Jurkat, Clone E6-1 (cell line): ENCODE results near the gene PRKAB1.
"Not testable (repeated sequence)": the region's sequence is repeated elsewhere in the genome, so short reads cannot be mapped to it uniquely, and the experiment has no call there.

Experiments used
- DNase-seq: peaks from one replicate; pipeline ENCODE4 v3.0.0-alpha.2; 2011; ENCODE audit warnings: low read depth, low spot score
- H3K4me3 ChIP-seq: 2 replicates; pipeline ENCODE4 v1.5.1; 2011; ENCODE audit warnings: mild to moderate bottlenecking, low read length, control low read depth, moderate library complexity

The PRKAB1 gene

GRCh38 chr12:119700078-119700477 lies 32.1 kb downstream of the PRKAB1 start:
- no peak for DNase-seq
- no peak overlapping the region for H3K4me3 ChIP-seq

DNA sequence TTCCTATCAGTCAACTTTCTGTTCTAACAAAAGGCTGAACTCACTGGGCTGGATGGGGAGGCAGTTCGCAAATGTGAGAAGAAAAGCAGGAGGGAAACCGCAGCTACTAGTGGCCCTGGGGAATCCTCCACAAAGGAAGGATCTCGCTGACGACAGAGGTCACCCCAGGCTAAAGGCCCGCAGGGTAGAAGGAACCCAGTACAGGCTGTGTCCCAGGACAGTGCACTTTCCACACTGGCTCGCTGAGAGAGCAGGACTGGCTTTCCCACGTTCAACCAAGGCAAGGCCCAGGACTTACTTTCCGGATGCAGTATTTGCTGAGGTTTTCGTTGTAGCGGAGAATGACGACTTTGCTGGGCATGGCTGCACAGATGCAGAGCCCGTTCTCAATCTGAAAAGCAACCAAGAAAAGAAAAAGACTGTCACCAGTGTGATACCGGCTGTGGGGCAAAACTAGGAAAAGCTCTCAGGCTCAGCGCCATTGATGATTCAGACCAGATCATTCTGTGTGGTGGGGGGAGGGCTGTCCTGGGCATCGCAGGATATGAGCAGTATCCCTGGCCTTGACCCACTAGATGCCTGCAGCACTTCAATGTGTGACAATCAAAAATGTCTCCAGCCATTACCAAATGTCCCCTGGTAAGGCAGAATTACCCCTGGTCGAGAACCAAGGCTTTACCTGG lies 36.3 kb downstream of the PRKAB1 start:
- H3K4me3 ChIP-seq, result no peak overlapping the region
- DNase-seq, result no peak

GRCh38 chr12:119705182-119705581 lies 37.2 kb downstream of the PRKAB1 start:
- no peak for DNase-seq
- no peak overlapping the region for H3K4me3 ChIP-seq

GRCh38 chr12:119706427-119706826 lies 38.5 kb downstream of the PRKAB1 start:
- DNase-seq, H3K4me3 ChIP-seq: not testable (repeated sequence)

DNA sequence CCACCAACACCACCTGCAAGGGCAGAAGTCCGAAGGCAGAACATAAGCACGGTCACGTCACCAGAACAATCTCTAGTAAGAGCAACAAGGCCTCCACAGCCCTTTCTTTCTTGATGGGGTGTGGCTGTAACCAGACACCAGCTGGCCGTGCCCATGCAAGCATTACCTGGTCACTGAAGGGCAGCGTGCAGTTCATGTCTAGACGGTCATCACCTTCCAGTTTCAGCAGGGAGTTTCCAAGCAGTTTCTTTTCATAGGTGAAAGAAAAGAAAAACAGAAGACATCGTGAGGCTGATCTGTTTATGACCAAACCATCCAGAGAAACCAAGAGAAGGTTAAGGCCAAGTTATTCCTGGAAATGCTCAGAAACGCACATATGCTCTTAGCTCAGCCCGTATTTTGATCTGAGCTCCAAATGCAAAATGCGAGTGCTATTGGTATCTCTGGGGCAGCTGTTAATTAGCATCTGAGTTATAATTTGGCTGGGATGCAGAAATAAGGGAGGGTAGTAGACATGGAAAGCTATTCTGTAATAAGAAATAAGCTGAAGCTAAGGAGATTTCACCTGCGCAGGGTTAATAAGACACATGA lies 42.5 kb downstream of the PRKAB1 start:
- DNase-seq, result no peak
- H3K4me3 ChIP-seq, result no peak overlapping the region

DNA sequence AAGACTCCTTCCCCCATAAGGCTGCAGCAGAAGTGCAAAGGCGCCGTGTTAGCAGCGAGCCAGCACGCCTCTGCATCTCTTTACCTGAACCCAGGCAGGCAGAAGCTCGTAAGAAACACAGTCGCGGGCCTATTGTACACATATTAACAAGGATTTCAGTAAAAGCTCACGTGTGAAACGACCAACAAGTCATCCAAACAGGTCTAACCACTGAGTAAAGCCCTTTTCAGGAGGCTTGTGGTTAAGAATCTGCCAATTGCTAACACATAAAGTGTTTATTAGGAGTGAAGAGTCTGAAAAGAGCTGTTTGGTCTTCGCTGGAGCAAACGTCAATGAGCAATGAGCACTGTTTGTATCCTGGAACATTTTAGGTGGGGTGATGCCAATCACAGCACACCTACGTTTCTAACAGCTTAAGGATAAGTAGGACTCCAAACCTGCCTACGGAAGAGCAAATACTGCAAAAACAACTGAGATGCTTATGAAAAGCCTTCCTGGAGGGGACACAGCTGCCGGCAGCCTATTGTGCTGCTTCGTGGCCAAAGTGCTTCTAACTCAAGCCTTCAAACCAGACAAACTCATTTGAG lies 43.1 kb downstream of the PRKAB1 start:
- H3K4me3 ChIP-seq, result no peak overlapping the region
- DNase-seq, result no peak

- no peak overlapping the region for H3K4me3 ChIP-seq
- no peak for DNase-seq
These were observed 43.8 kb downstream of the PRKAB1 start for GRCh38 chr12:119711693-119712092.

- DNase-seq, result no peak
- no peak overlapping the region for H3K4me3 ChIP-seq
These were observed 44.8 kb downstream of the PRKAB1 start for GRCh38 chr12:119712721-119713120.

DNA sequence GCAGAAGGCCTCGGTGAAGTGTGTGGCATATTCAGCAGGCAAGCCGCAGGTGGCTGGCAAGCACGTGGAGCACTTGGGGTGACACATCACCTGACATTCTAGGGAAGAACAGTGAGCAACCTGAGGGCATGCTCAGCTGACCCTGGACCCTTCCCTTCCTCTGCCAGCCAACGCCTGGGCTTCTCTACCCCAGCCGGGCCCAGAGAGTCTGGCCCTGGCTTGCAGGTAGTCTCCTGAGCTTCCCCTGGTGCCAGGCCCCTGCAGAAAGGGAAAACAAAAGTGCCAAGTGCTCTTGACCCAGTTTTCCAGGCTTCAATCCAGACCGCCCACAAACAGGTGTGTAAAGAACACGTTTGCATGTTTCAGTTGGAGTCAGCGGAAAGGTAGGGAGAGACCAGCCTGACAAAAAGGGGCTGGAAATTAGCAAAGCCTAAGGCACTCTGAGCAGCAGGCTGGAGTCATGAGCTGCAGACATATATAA lies 45.7 kb downstream of the PRKAB1 start:
- DNase-seq, result no peak
- no peak overlapping the region for H3K4me3 ChIP-seq

GRCh38 chr12:119714614-119715267 lies 46.8 kb downstream of the PRKAB1 start:
- no peak overlapping the region for H3K4me3 ChIP-seq
- DNase-seq, result no peak

GRCh38 chr12:119715268-119715620 lies 47.3 kb downstream of the PRKAB1 start:
- no peak overlapping the region for H3K4me3 ChIP-seq
- DNase-seq, result no peak

DNA sequence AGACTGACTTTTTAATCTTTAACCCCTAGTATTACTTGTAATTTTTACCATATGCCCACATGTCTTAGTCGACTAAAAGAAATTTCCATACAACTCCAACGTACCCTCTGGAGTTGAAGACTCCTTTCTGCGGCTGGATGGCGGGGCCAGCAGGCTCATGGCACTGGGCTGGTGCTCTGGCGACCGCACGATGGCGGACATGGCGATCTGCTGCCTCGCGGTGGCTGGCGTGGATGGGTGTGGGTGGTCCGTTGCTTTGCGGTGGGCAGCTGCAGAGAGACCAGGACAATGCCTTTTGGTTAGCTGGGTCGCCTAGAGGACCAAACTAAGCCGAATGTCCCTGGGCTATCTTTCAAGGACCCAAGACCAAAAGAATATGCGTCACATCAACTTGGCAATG lies 50.2 kb downstream of the PRKAB1 start:
- no peak overlapping the region for H3K4me3 ChIP-seq
- no peak for DNase-seq

GRCh38 chr12:119720349-119720748 lies 52.4 kb downstream of the PRKAB1 start:
- H3K4me3 ChIP-seq, result no peak overlapping the region
- DNase-seq, result no peak

DNA sequence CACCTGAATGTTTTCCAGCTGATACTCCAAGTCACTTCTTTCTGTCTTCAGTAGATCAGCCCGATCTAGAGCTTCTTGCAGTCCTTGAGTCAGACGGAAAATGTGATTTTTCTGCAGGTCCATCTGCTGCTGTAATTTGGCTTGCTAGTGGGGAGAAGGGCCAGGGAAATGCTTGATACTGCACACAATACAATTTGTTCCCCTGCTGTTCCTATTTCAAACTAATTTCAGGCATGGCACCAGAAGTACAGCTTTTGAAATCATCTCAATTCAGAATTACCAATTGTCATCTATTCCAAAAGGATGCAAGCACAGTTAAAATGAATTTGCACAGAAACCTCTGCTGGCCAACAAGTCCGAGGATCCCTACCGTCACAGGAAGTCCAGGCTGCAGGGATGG lies 53.4 kb downstream of the PRKAB1 start:
- no peak overlapping the region for H3K4me3 ChIP-seq
- DNase-seq, result no peak

GRCh38 chr12:119725523-119725922 lies 57.6 kb downstream of the PRKAB1 start:
- no peak for DNase-seq
- H3K4me3 ChIP-seq, result no peak overlapping the region

DNA sequence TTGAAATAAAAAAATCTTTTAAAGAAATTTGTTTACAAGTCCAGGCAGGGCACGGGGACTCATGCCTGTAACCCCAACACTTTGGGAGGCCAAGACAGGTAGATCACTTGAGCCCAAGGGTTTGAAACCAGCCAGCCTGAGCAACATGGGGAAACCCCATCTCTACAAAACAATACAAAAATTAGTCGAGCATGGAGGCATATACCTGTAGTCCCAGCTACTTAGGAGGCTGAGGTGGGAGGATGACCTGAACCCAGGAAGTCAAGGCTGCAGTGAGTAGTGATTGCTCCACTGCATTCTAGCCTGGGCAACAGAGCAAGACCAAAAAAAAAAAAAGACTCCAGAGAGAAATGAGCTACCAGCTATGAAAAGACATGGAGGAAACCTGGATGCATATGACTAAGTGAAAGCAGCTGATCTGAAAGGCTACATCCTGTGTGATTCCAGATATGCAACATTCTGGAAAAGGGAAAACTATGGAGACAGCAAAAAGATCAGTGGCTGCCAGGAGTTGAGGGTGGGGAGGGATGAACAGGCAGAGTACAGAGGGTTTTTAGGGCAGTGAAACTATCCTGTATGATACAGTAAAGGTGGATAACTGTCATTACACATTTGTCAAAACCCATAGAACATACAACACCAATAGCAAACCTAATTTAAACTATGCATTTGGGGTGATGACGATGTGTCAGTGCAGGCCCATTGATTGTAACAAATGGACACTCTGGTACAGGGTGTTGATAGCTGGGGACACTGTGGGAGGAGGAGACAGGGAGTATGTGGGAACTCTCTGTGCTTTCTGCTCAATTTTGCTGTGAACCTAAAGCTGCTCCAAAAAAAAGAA lies 59.9 kb downstream of the PRKAB1 start:
- H3K4me3 ChIP-seq, result no peak overlapping the region
- DNase-seq, result no peak

DNA sequence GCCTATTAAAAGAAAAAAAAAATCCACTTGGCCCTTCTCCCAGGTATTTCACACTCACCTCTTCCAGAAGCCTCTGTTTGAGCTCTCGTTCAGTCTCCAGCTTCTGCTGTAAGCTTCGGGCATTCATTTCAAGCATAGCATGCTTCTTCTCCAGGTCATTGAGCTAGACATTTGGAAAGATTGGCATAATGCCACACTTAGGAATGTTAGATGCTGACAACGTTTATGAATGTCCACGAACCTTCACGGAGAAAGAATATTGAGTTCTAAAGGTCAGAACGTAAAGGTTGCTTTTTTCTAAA lies 60.5 kb downstream of the PRKAB1 start:
- no peak for DNase-seq
- no peak overlapping the region for H3K4me3 ChIP-seq

DNA sequence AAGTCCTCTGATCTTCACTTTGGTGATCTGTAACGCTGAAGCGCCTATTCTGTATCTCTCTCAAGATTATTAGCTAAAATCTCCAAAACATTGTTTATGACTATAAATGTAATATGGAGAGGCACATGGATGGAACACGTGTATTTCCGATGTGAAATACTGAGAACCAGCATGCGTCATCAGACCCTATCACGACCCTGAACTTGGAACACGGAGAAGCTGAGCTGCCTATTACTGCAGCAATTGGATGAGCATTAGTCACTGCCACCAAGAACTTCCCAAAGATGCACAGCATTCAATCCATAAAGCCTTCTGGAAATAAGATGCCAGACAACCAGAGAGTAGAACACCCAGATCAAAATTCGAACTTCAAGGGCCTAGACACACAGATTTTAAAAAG lies 61.9 kb downstream of the PRKAB1 start:
- H3K4me3 ChIP-seq, result no peak overlapping the region
- no peak for DNase-seq

GRCh38 chr12:119730381-119730780 lies 62.4 kb downstream of the PRKAB1 start:
- no peak overlapping the region for H3K4me3 ChIP-seq
- DNase-seq, result no peak
